Activated naive CD4-positive, alpha-beta T cell treated with anti-CD3 and anti-CD28 coated beads, Interleukin-2, amount 50 U/mL, for 24 hours (primary cell): Measurements from ENCODE around the gene NINJ2.
A peak's percentile ranks its signal among the peaks of the same experiment; 100 is the strongest.

Source experiments
- H3K27ac Mint-ChIP-seq: one replicate; pipeline ENCODE4 v1.8.0; 2021; ENCODE audit warnings: mild to moderate bottlenecking, mixed read lengths
- H3K27me3 Mint-ChIP-seq: one replicate; pipeline ENCODE4 v1.8.0; 2021; ENCODE audit warnings: mixed read lengths
- H3K36me3 Mint-ChIP-seq: one replicate; pipeline ENCODE4 v1.8.0; 2021; ENCODE audit warnings: mixed read lengths
- H3K4me1 Mint-ChIP-seq: one replicate; pipeline ENCODE4 v1.8.0; 2021; ENCODE audit warnings: mixed read lengths
- H3K4me3 Mint-ChIP-seq: one replicate; pipeline ENCODE4 v1.8.0; 2021; ENCODE audit warnings: mild to moderate bottlenecking, mixed read lengths
- H3K9me3 Mint-ChIP-seq: one replicate; pipeline ENCODE4 v1.8.0; 2021; ENCODE audit warnings: mixed read lengths

Gene NINJ2

DNA sequence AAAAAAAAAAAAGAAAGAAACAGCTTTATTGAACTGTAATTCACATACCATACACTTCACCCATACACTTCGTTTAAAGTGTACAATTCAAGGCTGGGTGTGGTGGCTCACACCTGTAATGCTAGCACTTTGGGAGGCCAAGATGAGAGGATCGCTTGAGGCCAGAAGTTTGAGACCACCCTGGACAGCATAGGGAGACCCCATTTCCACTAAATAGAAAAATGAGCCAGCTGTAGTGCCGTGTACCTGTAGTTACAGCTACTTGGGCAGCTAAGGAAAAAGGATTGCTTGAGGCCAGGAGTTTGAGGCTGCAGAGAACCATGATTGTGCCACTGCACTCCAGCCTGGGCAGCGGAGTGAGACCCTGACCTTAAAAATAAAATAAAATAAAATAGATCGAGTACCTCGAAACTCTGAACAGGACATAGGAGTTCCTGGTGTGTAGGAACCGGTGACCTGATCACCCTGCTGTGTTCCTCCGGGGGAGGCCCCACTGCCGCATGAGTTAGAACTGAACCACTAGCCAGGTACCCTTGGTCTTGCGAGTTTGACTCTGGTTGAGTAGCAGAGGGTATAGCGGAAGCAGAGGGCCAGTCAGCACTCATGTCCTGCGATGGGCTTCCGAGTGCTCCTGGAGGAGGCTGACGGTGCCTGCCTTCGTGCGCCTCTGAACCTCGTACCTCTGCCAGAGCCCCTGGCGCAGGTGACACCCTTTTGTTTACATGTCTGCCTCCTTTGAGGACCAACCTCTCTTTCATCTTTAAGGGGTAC is 123.5 kb downstream of the NINJ2 start:
- Mint-ChIP-seq H3K9me3 (no peaks in the 10 kb centered on the region), H3K27me3 (no peaks in the 10 kb centered on the region), H3K4me3 (peak overlapping the region; percentile 61), H3K4me1 (peaks cover 27% of the 10 kb centered on the region), H3K36me3 (no peaks in the 10 kb centered on the region), H3K27ac (peak overlapping the region; percentile 8)

DNA sequence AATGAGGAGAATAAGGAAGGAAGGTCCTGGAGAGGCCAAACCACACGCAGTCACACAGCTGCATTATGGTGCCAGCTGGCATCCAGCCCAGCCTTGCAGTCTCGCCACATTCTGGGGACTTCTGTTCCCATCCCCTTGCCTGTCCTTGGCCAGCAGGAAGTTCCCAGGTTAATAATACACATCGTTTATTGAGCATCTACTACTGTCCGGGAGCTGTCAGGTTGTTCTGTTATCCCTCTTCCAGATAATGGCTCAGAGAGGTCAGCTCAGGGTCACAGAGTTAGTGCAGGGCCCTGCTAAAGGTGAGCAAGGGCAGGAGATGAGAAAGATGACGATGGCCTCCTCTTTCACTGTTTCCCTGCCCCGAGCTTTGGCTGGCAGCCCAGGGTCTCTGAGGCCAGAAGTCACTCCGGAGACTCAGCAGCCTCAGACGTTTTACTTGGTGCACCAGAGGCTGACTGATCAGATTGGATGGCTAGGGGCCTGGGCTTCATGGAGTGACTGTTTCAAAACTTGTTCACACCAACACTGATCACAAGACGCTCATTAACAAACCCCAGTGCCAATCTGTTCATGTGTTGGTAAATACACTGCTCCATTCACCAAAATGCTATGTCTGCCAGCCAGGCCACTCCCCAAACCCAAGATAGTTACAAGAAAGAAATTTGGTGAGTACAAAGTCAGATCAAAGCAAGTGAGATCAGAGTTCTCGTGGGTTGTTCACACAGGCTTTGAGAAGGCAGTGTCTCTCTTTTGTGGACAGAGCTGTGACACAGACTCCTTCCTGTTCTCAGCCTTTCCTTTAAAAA is 124.3 kb downstream of the NINJ2 start:
- Mint-ChIP-seq H3K4me1 (peaks cover 27% of the 10 kb centered on the region), H3K36me3 (no peaks in the 10 kb centered on the region), H3K4me3 (peak overlapping the region; percentile 61), H3K27ac (peak overlapping the region; percentile 19), H3K27me3 (no peaks in the 10 kb centered on the region), H3K9me3 (no peaks in the 10 kb centered on the region)

DNA sequence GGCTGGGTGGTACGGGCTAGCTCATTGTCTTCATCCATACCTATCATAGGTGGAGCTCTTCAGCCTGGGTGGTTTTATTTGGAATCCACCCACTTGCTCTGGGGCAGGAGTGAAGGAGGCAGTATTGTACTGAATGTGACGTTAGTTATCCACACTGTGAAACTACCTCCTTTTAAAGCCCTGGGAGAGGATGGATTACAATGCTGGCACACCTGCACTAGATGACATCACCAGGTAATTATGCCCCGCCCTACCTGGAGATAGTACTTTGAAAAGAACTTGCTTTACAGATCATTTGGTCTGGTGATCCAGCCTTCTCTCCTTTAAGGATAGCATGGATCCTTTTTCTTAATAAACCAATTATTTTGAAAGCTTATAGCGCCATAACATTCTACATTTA is 125.5 kb downstream of the NINJ2 start:
- H3K4me3 Mint-ChIP-seq: no peak overlapping the region
- no peaks in the 10 kb centered on the region for H3K27me3 Mint-ChIP-seq
- H3K27ac Mint-ChIP-seq: no peak overlapping the region
- H3K36me3 Mint-ChIP-seq: no peaks in the 10 kb centered on the region
- H3K9me3 Mint-ChIP-seq: no peaks in the 10 kb centered on the region
- H3K4me1 Mint-ChIP-seq: peaks cover 27% of the 10 kb centered on the region

DNA sequence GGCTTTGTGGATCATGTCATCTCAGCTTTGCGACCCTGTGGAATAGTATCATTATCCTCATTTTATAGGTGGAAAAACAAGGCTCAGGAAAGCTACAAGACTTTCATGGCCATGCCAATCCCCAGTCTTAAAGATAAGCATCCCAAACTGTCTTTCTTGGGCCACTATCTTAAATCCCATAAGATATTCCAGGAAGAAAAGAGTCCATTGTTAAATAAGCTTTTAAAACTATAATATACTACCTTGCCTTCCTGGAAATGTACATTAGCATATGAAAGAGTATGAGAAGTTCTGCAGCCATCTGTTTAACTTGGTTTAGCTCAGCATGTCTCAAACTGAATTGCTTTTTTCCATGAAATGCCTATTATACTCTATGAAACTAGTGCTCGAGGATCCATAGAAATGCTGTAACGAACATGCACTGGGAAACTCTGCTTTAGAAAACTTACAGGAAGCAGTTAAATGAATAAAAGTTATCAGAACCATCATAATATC is 126.4 kb downstream of the NINJ2 start:
- H3K9me3 Mint-ChIP-seq: no peaks in the 10 kb centered on the region
- H3K36me3 Mint-ChIP-seq: peaks cover 5% of the 10 kb centered on the region
- peaks cover 23% of the 10 kb centered on the region for H3K4me1 Mint-ChIP-seq
- no peak overlapping the region for H3K27ac Mint-ChIP-seq
- H3K4me3 Mint-ChIP-seq: no peak overlapping the region
- no peaks in the 10 kb centered on the region for H3K27me3 Mint-ChIP-seq

DNA sequence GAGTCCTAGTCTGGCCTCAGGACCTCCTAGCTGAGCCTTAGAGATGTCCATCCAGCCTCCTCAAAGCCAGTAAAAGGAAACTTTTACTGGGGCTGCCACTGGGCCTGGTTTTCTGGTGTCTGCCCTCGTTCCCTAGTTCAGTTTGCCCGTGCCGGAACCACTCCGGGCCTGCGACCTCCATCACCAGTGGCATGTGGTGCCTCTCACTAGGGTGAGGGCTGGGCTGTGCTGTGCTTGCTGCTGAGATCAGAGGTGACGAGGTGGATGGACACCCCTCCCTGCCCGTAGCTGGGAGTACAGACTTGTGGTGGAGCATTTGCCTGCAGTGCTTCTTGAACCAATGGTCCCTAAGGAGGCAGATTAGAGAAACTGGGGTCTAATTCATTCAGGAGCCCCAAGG is 127.8 kb downstream of the NINJ2 start:
- H3K9me3 Mint-ChIP-seq: no peaks in the 10 kb centered on the region
- H3K27ac Mint-ChIP-seq: no peak overlapping the region
- H3K27me3 Mint-ChIP-seq: no peaks in the 10 kb centered on the region
- H3K4me1 Mint-ChIP-seq: peaks cover 19% of the 10 kb centered on the region
- H3K4me3 Mint-ChIP-seq: no peak overlapping the region
- H3K36me3 Mint-ChIP-seq: peaks cover 5% of the 10 kb centered on the region

DNA sequence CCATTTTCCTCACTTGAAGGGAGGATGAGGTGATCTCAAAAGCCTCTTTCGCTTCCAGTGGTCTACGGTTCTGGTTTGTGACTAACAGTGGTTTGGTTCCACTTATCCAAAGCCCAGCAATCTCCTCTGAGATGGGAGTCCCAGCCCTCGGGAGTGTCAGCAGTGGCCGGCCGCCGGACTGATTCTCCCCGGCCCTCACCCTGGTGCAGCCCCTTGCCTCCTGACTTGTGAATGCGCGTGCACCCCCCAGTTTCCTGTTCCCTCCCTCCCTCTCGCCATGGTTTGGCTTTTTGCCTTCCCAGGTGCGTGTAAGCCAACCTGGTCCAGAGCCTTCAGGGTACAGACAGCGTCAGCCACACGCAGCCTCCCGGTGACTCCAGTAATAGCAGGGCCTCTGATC is 129.0 kb downstream of the NINJ2 start:
- Mint-ChIP-seq H3K27ac (no peak overlapping the region), H3K36me3 (peaks cover 5% of the 10 kb centered on the region), H3K9me3 (no peaks in the 10 kb centered on the region), H3K4me1 (peaks cover 7% of the 10 kb centered on the region), H3K4me3 (no peak overlapping the region), H3K27me3 (no peaks in the 10 kb centered on the region)

DNA sequence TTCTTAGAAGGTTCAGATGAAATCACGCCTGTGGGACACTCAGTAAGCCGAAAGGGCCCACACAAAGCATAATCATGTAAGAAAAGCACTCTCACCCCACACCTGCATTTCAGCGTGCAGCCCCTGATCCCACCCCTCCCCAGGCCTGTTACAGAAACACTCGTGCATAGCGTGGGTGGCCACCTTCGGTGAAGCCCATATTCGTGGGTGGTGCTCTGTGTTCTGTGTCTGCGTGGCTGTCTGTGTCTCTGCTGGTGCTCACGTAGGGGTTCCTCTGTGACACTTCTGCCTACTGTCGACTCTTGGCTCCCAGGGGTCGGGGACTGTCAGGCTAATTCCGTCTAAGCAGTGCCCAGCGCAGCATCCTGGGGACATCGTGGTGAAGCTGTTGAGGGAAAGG is 129.5 kb downstream of the NINJ2 start:
- Mint-ChIP-seq H3K36me3 (peaks cover 5% of the 10 kb centered on the region), H3K27ac (no peak overlapping the region), H3K9me3 (no peaks in the 10 kb centered on the region), H3K27me3 (no peaks in the 10 kb centered on the region), H3K4me3 (no peak overlapping the region), H3K4me1 (peaks cover 2% of the 10 kb centered on the region)

DNA sequence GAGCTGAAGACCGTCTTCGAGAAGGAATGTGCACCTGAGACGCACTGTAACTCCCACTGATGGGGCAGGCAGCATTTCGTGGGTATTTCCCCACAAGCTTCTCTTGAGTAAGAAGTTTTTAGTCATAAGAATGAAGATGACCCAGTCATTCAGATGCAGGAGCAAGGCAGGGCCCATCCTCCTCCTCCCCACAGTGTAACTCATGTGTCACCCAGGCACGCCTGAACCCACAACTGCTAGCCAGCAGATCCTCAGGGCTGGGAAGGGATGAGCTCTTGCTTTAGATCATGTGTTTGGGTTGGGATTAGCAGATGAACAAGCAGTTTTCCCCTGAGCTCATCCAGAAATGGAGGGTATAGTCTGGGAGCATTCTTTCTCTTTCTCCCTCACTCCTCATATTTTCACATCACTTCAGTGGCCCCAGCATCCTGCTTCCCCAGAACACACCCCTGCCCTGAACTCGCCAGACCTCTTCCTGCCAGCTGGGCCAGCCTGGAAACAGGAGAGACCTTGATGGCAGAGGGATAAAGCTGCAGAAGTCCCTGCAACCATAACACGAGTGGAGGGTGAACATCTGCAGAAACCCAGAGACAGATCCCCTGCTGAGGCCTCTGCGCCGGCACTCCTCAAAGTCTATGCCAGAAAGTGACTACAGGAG is 130.2 kb downstream of the NINJ2 start:
- Mint-ChIP-seq H3K4me1 (no peaks in the 10 kb centered on the region), H3K4me3 (no peak overlapping the region), H3K36me3 (peaks cover 5% of the 10 kb centered on the region), H3K9me3 (no peaks in the 10 kb centered on the region), H3K27me3 (no peaks in the 10 kb centered on the region), H3K27ac (no peak overlapping the region)

DNA sequence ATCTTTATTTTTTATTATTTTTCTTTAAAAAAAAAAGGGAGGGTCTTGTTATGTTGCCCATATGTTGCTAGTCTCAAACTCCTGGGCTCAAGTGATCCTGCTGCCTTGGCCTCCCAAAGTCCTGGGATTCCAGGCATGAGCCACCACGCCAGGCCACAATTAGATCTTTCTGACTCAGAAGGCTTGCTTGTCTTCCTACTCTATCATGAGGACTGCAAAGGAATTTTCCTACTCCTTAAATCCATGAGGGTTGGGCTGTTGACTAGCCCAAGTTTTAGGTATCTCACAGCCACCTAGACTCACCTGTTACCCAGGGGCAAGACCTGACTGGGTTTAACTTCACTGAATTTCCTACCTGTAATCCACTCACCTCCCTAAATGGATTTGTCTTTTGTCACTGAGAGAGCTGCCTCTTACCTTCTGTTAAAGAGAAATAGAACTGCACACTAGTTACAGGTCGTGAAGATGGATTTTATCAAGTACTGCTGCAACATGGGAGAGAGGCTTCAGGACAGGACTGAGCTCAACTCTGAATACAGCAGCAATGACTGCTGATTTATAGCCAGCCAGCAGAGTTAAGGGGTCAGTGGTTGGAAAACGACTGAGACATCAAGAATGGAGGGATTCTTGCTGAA is 131.2 kb downstream of the NINJ2 start:
- H3K4me3 Mint-ChIP-seq: no peak overlapping the region
- H3K36me3 Mint-ChIP-seq: peaks cover 5% of the 10 kb centered on the region
- no peak overlapping the region for H3K27ac Mint-ChIP-seq
- no peaks in the 10 kb centered on the region for H3K4me1 Mint-ChIP-seq
- no peaks in the 10 kb centered on the region for H3K27me3 Mint-ChIP-seq
- H3K9me3 Mint-ChIP-seq: no peaks in the 10 kb centered on the region

DNA sequence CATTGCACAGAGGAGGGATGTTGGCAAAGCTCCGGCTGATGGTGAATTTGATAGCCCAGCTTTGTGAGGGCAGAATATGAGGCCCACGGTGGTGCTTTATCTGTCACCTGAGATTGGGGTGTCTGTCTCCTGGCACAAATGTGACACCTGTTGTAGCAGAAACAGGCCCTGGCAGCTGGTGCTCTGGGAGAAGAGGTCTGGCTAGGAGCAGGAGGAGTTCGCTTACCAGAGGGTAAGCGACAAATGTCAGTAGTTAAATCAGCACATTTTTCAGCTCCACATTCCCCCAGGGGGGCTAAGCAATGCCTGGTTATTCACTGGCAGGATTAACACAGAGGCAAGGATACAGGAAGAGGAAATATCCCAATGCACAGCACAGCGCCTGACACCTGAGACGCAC is 132.4 kb downstream of the NINJ2 start:
- H3K9me3 Mint-ChIP-seq: no peaks in the 10 kb centered on the region
- no peaks in the 10 kb centered on the region for H3K27me3 Mint-ChIP-seq
- H3K36me3 Mint-ChIP-seq: peaks cover 5% of the 10 kb centered on the region
- H3K4me1 Mint-ChIP-seq: no peaks in the 10 kb centered on the region
- H3K4me3 Mint-ChIP-seq: no peak overlapping the region
- no peak overlapping the region for H3K27ac Mint-ChIP-seq

DNA sequence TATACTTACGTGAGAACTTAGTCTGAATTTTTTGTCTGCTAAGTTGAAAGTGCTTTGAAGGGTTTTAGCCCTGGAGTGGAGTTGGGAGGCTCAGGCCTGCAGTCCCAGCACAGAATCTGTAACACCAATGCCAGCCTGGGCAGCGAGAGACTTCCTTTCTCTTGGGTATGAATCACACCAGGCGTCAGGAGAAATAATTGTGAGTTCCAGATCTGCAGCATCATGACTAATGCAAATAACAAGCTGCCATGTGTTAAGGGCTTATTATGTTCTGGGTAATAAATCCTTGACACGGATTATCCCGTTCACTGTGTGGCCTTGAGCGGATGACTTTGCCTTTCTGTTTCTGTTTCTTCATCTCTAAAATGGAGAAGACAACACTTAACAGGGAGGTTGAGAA is 132.9 kb downstream of the NINJ2 start:
- Mint-ChIP-seq H3K27ac (no peak overlapping the region), H3K36me3 (peaks cover 5% of the 10 kb centered on the region), H3K4me3 (no peak overlapping the region), H3K9me3 (no peaks in the 10 kb centered on the region), H3K27me3 (no peaks in the 10 kb centered on the region), H3K4me1 (no peaks in the 10 kb centered on the region)

DNA sequence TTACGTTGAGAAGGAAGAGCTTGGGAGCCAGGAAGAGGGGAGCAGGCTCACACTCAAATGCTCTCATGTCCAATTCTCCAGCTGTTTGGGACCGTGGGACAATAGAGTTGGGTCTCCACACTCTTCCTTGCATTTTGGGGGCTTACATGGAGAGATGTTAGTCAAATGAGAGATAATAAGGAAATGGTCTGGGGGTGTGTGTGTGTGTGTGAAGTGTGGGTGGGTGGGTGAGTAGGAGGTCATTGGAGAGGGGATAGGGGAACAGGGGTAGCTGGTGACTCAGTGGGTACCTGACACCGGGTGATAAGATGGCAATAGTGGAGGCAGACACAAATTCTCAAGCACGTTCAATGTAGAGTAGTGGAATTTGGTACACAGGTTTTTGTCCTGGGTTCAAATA is 135.5 kb downstream of the NINJ2 start:
- H3K36me3 Mint-ChIP-seq: peaks cover 5% of the 10 kb centered on the region
- H3K27me3 Mint-ChIP-seq: no peaks in the 10 kb centered on the region
- no peaks in the 10 kb centered on the region for H3K4me1 Mint-ChIP-seq
- no peak overlapping the region for H3K4me3 Mint-ChIP-seq
- H3K27ac Mint-ChIP-seq: no peak overlapping the region
- no peaks in the 10 kb centered on the region for H3K9me3 Mint-ChIP-seq

DNA sequence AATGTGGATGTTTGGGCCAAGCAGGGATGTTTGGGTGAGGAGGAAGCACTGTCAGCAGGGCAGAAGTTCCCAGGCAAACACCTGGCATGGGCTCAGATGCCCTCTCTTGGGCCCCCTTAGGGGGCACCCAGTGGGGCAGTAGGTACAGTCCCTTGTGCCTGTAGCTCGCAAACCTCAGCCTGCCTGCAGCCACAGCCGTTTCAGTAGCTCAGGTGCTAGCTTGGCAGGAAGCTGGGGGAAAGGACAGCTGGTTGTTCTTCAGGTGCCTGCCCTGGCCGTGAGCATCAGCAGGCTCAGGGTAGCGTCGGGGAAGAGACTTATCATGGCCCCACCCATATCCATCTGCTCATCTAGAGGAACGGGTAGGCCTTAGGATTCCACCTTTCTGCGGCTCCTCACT is 136.0 kb downstream of the NINJ2 start:
- Mint-ChIP-seq H3K4me1 (no peaks in the 10 kb centered on the region), H3K36me3 (peaks cover 3% of the 10 kb centered on the region), H3K9me3 (no peaks in the 10 kb centered on the region), H3K27me3 (peaks cover under 1% of the 10 kb centered on the region), H3K4me3 (no peak overlapping the region), H3K27ac (no peak overlapping the region)

DNA sequence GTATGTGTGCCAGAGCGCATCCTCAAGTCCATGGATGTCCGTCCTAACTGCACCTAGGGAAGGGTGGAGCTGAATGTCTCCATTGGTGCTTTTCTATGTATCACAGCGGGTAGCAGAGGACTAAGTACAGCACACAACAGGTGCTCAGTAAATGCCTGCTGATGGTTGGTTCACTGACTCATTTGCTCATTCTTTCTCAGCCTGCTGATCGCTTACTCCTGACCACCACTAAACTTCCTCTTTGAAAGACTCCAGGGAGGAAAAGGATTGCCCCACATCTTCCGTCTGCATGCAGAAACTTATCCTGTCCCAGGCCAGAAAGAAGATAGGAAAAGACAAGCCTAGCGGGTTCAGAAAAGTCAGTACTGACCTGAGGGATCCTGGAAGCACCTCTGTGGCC is 137.2 kb downstream of the NINJ2 start:
- Mint-ChIP-seq H3K36me3 (no peaks in the 10 kb centered on the region), H3K4me3 (no peak overlapping the region), H3K27me3 (peaks cover 1% of the 10 kb centered on the region), H3K4me1 (no peaks in the 10 kb centered on the region), H3K27ac (no peak overlapping the region), H3K9me3 (no peaks in the 10 kb centered on the region)

DNA sequence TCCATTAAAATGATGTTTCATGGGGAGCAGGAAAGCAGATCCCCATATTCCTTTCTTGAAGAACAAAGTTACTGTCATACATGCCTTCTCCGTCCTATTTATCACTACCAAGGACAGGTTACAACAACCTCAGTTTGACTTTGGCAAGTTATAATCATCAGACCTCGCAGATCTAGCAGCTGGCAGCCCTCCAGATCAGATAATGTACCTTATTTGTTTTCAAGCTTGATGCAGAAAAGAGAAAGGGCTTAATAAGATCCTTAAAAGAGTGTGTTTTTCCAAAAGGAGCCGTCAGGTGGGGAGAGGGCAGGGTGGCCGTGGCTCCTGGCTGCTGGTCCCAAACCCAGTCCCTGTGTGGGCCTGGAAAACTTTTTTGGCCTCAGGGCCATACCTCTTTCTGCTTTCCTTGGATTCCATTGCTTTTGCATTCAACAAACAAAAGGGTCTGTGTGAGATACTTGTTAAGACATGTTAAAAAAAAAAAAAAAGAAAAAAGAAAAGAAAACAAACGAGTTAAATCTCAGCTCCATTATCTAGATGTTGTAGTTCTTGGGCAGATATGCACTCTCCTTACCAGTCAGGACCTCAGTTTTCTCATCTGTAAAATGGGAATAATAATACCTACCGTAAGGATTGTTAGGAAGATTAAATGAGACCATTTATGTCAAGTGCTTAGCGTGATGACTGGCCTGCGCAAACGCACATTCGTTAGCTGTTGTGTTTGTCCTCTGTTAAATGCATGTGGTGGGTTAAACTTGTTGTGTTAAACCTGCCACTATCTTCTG is 138.9 kb downstream of the NINJ2 start:
- no peak overlapping the region for H3K27ac Mint-ChIP-seq
- no peaks in the 10 kb centered on the region for H3K9me3 Mint-ChIP-seq
- H3K4me1 Mint-ChIP-seq: no peaks in the 10 kb centered on the region

More for the DNA sequence above, 138.9 kb downstream of the NINJ2 start:
- Mint-ChIP-seq H3K36me3 (no peaks in the 10 kb centered on the region), H3K4me3 (no peak overlapping the region), H3K27me3 (peaks cover 4% of the 10 kb centered on the region)
